ENCODE measurements around the gene GNG11.
"Not testable (repeated sequence)": the region's sequence is repeated elsewhere in the genome, so short reads cannot be mapped to it uniquely, and the experiment has no call there.

The GNG11 gene

DNA sequence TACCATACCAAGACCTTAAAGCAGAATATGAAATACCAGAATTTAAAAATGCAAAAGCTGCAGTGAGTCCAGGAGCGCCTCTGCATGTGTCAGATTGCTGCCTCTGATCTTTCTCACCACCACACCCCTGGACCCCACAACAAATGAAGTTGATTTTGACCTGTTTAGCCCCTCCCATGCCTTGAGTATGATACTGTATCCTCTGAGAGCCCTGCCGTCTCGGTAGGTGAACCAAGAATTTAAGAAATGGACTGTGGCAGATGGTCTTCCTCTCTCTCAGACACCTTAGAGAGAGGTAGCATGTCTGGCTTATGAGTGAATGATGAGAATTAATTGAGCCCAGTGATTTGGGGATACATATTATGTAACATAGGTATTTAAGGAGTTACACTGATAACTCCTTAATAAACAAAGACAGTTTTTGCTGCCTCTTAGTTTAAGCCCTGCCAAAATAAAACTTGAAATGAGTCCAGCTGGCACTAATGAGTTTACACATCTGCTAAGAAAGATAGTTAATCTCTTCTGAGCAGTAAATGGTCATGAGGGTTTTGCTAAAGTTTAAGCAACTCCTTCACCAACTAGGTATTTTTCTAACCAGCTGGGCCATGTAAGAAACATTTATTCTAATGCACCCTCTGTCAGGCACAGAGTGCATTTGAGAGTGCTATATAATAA, 26.4 kb upstream of the GNG11 start:
- H3K4me3 ChIP-seq (ENCODE audit: low read depth, low read length): no peak overlapping the region
- no peak for DNase-seq (ENCODE audit: low read depth)
- TF ChIP-seq, protein P1, sequence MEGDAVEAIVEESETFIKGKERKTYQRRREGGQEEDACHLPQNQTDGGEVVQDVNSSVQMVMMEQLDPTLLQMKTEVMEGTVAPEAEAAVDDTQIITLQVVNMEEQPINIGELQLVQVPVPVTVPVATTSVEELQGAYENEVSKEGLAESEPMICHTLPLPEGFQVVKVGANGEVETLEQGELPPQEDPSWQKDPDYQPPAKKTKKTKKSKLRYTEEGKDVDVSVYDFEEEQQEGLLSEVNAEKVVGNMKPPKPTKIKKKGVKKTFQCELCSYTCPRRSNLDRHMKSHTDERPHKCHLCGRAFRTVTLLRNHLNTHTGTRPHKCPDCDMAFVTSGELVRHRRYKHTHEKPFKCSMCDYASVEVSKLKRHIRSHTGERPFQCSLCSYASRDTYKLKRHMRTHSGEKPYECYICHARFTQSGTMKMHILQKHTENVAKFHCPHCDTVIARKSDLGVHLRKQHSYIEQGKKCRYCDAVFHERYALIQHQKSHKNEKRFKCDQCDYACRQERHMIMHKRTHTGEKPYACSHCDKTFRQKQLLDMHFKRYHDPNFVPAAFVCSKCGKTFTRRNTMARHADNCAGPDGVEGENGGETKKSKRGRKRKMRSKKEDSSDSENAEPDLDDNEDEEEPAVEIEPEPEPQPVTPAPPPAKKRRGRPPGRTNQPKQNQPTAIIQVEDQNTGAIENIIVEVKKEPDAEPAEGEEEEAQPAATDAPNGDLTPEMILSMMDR (IDR thresholded peaks at IDR 0.05; ENCODE audit: low read depth, low read length, missing control alignments): no peak

DNA sequence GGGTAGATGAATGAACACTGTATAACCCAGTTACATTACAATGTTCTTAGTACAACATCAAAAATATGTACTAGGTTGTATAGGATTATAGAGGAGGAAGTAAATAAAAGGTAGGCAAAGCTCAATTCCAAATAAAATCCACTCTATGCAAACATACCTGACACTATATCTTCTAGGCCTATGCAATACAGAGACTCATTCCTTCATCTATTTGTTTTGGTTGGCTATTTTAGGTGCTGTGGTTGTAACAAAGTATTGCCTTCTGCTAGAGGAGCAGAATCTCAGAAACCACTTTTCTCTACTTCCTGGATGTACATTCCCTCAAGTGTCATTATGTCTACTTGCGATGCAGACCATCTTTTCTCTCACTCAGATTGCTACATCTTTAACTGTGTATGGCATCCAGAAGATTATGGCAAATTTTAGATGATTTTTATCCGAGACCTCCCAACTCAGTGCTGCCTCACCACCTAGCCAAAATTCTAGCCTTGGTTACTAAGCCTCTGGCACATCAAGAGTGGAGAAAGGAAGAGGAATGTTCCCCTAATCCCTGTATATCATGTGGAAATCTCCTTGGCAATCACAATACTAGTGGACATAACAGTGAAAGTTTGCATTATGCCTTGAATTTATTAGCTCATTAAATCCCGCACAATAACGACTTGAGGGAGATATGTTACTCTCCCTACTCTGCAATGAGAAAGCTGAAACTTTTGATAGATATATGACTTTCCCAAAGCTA, 25.5 kb upstream of the GNG11 start:
- TF ChIP-seq, protein P1 (IDR thresholded peaks at IDR 0.05; ENCODE audit: low read depth, low read length, missing control alignments): no peak
- no peak for DNase-seq (ENCODE audit: low read depth)
- no peak overlapping the region for H3K4me3 ChIP-seq (ENCODE audit: low read depth, low read length)

DNA sequence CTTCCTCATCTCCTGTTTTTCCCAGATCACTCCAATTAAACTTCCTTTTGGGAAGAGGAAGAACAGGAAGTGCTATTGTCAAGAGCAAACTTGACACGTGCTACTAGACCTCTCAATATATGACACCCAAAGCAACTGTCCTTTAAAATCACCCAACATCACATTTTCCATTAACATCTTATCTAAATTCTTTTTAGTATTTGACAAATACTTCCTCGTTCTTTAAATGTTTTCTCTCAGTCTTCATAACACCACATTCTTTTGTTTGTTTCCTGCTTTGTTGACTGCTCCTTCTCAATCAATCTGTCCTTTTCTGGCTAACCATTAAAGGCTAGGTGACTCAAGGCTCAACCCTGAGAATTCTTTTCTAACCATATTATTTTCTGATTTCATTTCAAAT, 23.9 kb upstream of the GNG11 start:
- no peak overlapping the region for H3K4me3 ChIP-seq (ENCODE audit: low read depth, low read length)
- no peak for DNase-seq (ENCODE audit: low read depth)
- TF ChIP-seq, protein P1 (IDR thresholded peaks at IDR 0.05; ENCODE audit: low read depth, low read length, missing control alignments): no peak

DNA sequence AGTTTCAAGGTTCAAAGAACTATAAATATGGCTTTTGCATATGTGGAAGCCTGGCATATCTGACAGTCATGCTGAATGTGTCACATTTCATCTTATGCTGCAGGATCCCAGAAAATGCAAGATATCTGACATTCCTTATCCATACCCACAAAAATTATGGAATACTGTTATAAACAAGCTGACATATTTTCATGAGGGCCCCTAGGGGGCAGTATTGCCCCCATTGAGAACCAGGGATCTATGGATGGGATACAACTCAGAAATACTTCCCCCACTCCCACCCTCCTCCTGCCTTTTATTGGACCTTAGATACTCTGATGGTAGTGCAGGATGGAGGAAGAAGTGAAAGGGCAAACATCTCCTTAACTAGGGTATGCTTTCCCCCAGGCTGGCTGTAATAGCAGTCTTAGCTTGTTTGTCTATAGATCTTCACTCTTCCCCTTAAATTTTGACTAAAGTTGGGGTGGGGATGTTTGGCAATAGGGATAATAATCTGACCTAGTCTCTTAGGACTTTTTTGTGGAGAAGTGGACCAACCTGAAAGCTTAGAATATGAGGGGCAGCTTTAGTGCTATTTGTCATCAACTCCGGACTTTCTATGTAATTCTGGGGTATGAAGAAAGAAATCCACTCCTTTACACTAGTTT, 18.6 kb upstream of the GNG11 start:
- DNase-seq (ENCODE audit: low read depth): no peak
- no peak overlapping the region for H3K4me3 ChIP-seq (ENCODE audit: low read depth, low read length)
- TF ChIP-seq, protein P1 (IDR thresholded peaks at IDR 0.05; ENCODE audit: low read depth, low read length, missing control alignments): peak; percentile 80

DNA sequence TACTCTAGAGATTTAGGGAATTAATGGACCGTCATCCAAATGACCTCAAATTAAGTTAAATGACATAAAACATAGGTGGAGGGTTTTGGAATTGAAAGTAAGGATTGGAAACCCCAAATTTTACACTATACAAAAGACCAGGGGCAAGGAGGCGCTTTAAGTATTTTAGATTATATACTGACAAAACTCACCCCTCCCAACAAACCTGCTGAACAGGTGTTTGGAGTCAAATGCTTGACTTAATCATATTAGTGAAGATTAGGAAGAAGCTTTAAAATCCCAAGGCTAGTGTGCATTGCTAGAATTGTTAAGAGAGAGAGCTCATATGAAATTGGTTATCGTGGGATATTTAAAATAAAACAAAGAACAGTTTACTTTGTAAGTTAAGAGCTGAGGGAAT, 15.3 kb upstream of the GNG11 start, which contains the start of gene GNGT1:
Gene GNGT1 (plus strand): TSS at position 301 of the 400 bp plus-strand sequence. CDS start 180 bp downstream, outside the sequence.
- no peak for DNase-seq (ENCODE audit: low read depth)
- no peak within 1 kb of the TSS for H3K4me3 ChIP-seq (ENCODE audit: low read depth, low read length)
- TF ChIP-seq, protein P1 (IDR thresholded peaks at IDR 0.05; ENCODE audit: low read depth, low read length, missing control alignments): no peak

DNA sequence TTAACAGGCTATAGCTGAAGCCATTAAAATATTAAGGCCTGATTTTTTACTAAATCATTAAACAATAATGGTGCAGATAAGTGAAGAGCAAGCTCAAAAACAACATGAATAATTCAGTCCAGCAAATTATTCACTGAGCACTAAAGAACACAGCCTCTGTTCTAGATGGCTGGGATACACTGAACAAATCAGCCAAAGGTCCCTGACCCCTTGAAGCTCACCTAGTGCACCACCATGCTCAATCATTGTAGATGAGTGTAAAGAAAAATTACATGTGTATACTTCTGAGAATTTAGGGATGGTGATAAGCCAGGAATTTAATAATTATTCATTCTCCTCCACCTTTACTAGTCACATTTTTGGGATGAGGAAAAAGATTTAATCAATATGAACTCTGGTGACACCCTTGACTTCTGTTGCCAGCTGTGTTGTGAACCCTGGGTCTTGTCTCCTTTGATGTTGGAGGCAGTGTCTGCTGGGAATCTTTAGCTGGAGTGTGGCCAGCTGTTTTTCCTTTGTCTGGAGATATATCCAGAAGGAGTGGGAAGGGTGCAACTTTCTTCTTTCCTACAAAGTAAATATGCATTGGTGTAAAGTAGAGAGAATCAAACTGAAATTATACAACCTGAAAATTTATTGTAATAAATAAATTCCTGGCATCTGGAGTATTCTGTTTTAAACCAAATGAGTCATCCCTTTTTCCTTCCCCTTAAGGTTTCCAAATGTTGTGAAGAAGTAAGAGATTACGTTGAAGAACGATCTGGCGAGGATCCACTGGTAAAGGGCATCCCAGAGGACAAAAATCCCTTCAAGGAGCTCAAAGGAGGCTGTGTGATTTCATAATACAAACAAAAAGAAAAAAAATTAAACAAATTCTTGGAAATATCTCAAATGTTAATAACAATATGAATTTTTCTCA, 11.2 kb upstream of the GNG11 start:
- no peak overlapping the region for H3K4me3 ChIP-seq (ENCODE audit: low read depth, low read length)
- DNase-seq (ENCODE audit: low read depth): no peak
- TF ChIP-seq, protein P1 (IDR thresholded peaks at IDR 0.05; ENCODE audit: low read depth, low read length, missing control alignments): no peak

DNA sequence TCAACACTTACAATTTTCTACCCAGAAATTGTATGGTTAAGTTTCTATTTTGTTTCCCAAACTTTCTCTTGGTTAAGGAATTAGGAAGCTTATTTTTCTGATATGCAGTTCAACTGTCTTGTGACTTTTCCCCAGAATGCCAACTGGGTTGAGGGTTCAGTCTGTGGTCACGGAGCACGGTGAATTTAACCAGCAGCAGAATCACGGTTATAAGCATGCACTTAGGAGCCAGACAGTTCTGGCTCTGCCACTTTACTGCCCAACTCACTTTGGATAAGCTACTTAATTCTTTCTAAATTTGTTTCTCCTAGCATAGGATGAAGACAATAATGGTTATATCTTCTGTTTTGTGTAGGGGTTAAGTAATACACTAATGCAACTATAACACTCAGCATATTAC, 10.3 kb upstream of the GNG11 start:
- not testable (repeated sequence) for H3K4me3 ChIP-seq (ENCODE audit: low read depth, low read length); DNase-seq (ENCODE audit: low read depth)

DNA sequence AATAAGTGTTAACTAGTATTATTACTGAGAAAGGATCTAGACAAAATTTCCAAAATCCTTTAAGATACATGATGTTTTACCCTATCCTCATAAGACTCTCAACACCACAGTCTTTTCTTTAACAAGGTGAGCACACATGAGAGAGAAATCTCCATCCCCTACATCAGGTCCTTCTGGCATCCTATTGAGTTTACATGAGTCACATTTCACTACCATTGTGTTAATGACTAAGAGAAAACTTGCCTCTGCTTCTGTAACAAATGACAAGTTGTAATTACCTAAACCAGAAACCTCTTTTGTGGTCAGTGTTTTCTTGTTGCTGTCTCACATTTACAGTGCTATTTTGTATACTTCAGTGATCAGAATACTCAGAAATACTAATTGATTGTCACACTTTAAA, 9.9 kb upstream of the GNG11 start:
- DNase-seq (ENCODE audit: low read depth); H3K4me3 ChIP-seq (ENCODE audit: low read depth, low read length): not testable (repeated sequence)

All from GM12864 (cell line).